K562 (cell line): ENCODE data around the gene AVPI1. TPM values are rescaled to one million over a fixed set of nuclear protein-coding genes. Genes with fewer than 3 reads are reported as not detected.

Source experiments
- ARID2 ChIP-seq: fragments of 450-650 bp; IDR thresholded peaks from 2 replicates; pipeline ENCODE4 v1.6.1; 2017; ENCODE audit warnings: antibody characterized with exemption, mild to moderate bottlenecking
- CGGBP1 ChIP-seq: fragments of 250-450 bp; sonication (Bioruptor Pico); IDR thresholded peaks from 2 replicates; pipeline ENCODE4 v1.9.0; 2021; ENCODE audit warnings: mild to moderate bottlenecking
- CXXC5 ChIP-seq: fragments of 250-450 bp; sonication (Bioruptor Pico); IDR thresholded peaks from 2 replicates; pipeline ENCODE4 v1.8.0; 2022; ENCODE audit warnings: inconsistent platforms, mild to moderate bottlenecking, moderate library complexity
- GTF2E2 ChIP-seq: fragments of 200-800 bp; sonication (Bioruptor generic); IDR thresholded peaks from 2 replicates; pipeline ENCODE4 v1.6.1; 2016; ENCODE audit warnings: missing genetic modification characterization, missing compliant biosample characterization
- HDAC1 ChIP-seq, 2 experiments: fragments of 450-650 bp; IDR thresholded peaks; 2 replicates each; pipeline ENCODE4 v1.6.1; 2016 to 2017; ENCODE audit warnings: inconsistent platforms in 1 of 2, mild to moderate bottlenecking in 1 of 2, moderate library complexity in 1 of 2
- KLF13 ChIP-seq: fragments of 450-650 bp; IDR thresholded peaks from 2 replicates; pipeline ENCODE4 v1.6.1; 2016; ENCODE audit warnings: missing genetic modification characterization, low read depth, mild to moderate bottlenecking, missing compliant biosample characterization, moderate library complexity, borderline replicate concordance
- MAFK ChIP-seq: IDR thresholded peaks from 2 replicates; pipeline ENCODE4 v1.6.1; 2011; ENCODE audit warnings: low read length, improper control_type of control experiment
- NFYB ChIP-seq: IDR thresholded peaks from 2 replicates; pipeline ENCODE4 v1.6.1; 2011; ENCODE audit warnings: mild to moderate bottlenecking, moderate library complexity; ENCODE audit not compliant: insufficient read length; ENCODE audit errors: extremely low read depth
- RHOXF2B ChIP-seq: fragments of 250-450 bp; sonication (Bioruptor Pico); conservative IDR thresholded peaks from 2 replicates; pipeline ENCODE4 v1.5.1; 2021
- STAT6 ChIP-seq: sonication (generic); formaldehyde crosslinking; IDR thresholded peaks from 2 replicates; pipeline ENCODE4 v1.8.1; 2023; ENCODE audit warnings: mild to moderate bottlenecking, missing genetic modification reagents
- ZBTB17 ChIP-seq: fragments of 450-650 bp; formaldehyde crosslinking; IDR thresholded peaks from 2 replicates; pipeline ENCODE4 v1.4.0; 2020; ENCODE audit warnings: mild to moderate bottlenecking
- ZNF224 ChIP-seq: sonication (generic); formaldehyde crosslinking; IDR thresholded peaks from 2 replicates; pipeline ENCODE4 v1.8.0; 2022; ENCODE audit warnings: mild to moderate bottlenecking, missing genetic modification reagents
- ZNF23 ChIP-seq: fragments of 250-450 bp; sonication (Bioruptor Pico); IDR thresholded peaks from 2 replicates; pipeline ENCODE4 v1.4.0; 2020; ENCODE audit warnings: mild to moderate bottlenecking
- polyA plus RNA-seq, 8 experiments: library from polyadenylated mRNA; depleted of rRNA in 4 of 8; stranded (reverse) in 5 of 8; unstranded in 3 of 8; fragments of >200 nt; fragmentation: Nextera tagmentation in 2 of 8; fragmentation: Illumina TruSeq in 1 of 8; extraction: Ambion mirVana in 2 of 8; extraction: Trizol in 1 of 8; gene quantifications; 2 replicates each; pipeline versions ENCODE4 v1.2.1 to v1.2.3, GENCODE V29; 2011 to 2014; ENCODE audit warnings: inconsistent platforms in 1 of 8, missing spikeins in 1 of 8
- total RNA-seq, 7 experiments: library from RNA; depleted of rRNA in 6 of 7; stranded (reverse); fragments of >200 nt in 6 of 7; fragmentation: Illumina TruSeq in 2 of 7; extraction: Trizol in 2 of 7; gene quantifications; 2 replicates each; pipeline versions ENCODE4 v1.2.1 to v1.2.3, GENCODE V29; 2011 to 2021; ENCODE audit warnings: low replicate concordance in 1 of 7
- TF ChIP-seq, protein P1 (sequence below), 3 experiments: IDR thresholded peaks in 2 of 3; conservative IDR thresholded peaks in 1 of 3; 2 replicates each; pipeline ENCODE4 v1.5.1; 2011 to 2012; ENCODE audit warnings: low read length in 3 of 3, mild to moderate bottlenecking in 3 of 3, control low read depth in 2 of 3, improper control_type of control experiment in 1 of 3, inconsistent platforms in 1 of 3, low read depth in 1 of 3, mixed read lengths in 1 of 3, moderate library complexity in 1 of 3; ENCODE audit not compliant: insufficient read depth in 2 of 3
- TF ChIP-seq, protein P2 (sequence below): sonication (generic); formaldehyde crosslinking; IDR thresholded peaks from 2 replicates; pipeline ENCODE4 v1.9.0; 2022; ENCODE audit warnings: mild to moderate bottlenecking, missing genetic modification reagents
- TF ChIP-seq, protein P3 (sequence below): sonication (generic); formaldehyde crosslinking; IDR thresholded peaks from 2 replicates; pipeline ENCODE4 v1.8.0; 2022; ENCODE audit warnings: mild to moderate bottlenecking, low read depth, missing genetic modification reagents

AVPI1 gene
- total and polyA plus RNA-seq, 9 of the 15 experiments (the other 6 are each of a cell fraction or from before 2014, with no cell fraction given), result 0.90 to 10.4 (median 7.4) TPM

DNA sequence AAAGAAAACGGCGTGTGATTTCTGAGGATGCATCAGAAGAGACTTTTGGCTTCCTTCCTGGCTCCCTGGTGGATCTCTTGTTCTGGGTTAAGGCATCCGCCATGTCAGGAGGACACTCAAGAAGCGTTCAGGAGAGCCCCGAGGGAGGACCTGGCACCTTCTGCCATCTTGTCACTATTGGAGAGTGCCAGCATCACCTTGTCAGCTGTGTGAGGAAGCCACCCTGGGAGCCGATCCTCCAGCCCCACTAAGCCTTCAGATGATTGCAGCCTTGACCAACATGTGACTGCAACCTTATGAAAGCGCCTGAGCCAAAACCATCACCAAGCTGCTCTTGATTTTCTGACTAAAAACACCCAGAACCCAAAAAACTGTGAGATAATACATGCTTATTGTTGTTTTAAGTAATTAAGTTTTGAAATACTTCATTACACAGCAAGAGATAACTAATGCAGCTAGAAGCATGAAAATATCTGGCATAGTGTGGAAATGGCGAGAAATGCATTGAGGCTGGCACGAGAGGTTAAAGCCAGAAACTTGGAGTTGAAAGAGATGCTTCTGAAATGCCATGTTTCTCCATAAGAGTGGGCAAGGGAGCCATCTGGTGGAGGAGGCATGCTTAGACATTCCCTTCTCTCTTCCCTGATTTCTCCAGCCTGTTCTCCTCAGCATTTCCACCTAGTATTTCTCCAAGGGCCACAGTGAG lies 44.5 kb upstream of the AVPI1 start (continued):
- TF ChIP-seq, protein P1, sequence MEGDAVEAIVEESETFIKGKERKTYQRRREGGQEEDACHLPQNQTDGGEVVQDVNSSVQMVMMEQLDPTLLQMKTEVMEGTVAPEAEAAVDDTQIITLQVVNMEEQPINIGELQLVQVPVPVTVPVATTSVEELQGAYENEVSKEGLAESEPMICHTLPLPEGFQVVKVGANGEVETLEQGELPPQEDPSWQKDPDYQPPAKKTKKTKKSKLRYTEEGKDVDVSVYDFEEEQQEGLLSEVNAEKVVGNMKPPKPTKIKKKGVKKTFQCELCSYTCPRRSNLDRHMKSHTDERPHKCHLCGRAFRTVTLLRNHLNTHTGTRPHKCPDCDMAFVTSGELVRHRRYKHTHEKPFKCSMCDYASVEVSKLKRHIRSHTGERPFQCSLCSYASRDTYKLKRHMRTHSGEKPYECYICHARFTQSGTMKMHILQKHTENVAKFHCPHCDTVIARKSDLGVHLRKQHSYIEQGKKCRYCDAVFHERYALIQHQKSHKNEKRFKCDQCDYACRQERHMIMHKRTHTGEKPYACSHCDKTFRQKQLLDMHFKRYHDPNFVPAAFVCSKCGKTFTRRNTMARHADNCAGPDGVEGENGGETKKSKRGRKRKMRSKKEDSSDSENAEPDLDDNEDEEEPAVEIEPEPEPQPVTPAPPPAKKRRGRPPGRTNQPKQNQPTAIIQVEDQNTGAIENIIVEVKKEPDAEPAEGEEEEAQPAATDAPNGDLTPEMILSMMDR (IDR thresholded peaks at IDR 0.05 in 2 of 3, conservative IDR thresholded peaks at IDR 0.05 in 1 of 3; ENCODE audit: insufficient read depth in 2 of 3, low read depth in 1 of 3, low read length in 3 of 3), result peak; percentile 67 to 88 (median 73)
- no peak for TF ChIP-seq ZNF23
- TF ChIP-seq, protein P2, sequence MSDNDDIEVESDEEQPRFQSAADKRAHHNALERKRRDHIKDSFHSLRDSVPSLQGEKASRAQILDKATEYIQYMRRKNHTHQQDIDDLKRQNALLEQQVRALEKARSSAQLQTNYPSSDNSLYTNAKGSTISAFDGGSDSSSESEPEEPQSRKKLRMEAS (CRISPR knock-in tag), result no peak
- TF ChIP-seq ARID2, result peak; percentile 76
- TF ChIP-seq, protein P3, sequence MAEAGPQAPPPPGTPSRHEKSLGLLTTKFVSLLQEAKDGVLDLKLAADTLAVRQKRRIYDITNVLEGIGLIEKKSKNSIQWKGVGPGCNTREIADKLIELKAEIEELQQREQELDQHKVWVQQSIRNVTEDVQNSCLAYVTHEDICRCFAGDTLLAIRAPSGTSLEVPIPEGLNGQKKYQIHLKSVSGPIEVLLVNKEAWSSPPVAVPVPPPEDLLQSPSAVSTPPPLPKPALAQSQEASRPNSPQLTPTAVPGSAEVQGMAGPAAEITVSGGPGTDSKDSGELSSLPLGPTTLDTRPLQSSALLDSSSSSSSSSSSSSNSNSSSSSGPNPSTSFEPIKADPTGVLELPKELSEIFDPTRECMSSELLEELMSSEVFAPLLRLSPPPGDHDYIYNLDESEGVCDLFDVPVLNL (CRISPR knock-in tag), result no peak
- no peak for TF ChIP-seq CGGBP1 (CRISPR knock-in tag)
- no peak for TF ChIP-seq CXXC5 (CRISPR knock-in tag)
- TF ChIP-seq HDAC1 (IDR thresholded peaks at IDR 0.05), result no peak
- no peak for TF ChIP-seq GTF2E2
- TF ChIP-seq STAT6 (CRISPR knock-in tag), result no peak
- TF ChIP-seq ZBTB17 (CRISPR knock-in tag), result no peak
- no peak for TF ChIP-seq NFYB
- no peak for TF ChIP-seq KLF13 (tag)
- no peak for TF ChIP-seq RHOXF2B (CRISPR knock-in tag)
- peak; percentile 19; the same call in 1 of the 2 replicates for TF ChIP-seq MAFK
- TF ChIP-seq ZNF224 (CRISPR knock-in tag), result no peak
